Heart left ventricle (tissue), 16 donors: ENCODE measurements around the gene SERINC2. TPM values are rescaled to one million over a fixed set of nuclear protein-coding genes. Genes with fewer than 3 reads are reported as not detected.
"Not testable (repeated sequence)": the region's sequence is repeated elsewhere in the genome, so short reads cannot be mapped to it uniquely, and the experiment has no call there.

ENCODE experiments used
- ATAC-seq, 4 donors: fragments of 200-7000 bp; cut with Tn5 transposase; one replicate each; pipeline ENCODE4 v1.9.1; 2020 to 2022; ENCODE audit warnings: moderate library complexity in 4 of 4, mild to moderate bottlenecking in 3 of 4, moderate number of reproducible peaks in 1 of 4
- DNase-seq, 5 donors: peaks; one replicate each; pipeline ENCODE4 v3.0.0-alpha.2; 2020
- H3K27ac ChIP-seq, 12 donors: fragments of 200-600 bp; sonication (generic) in 4 of 12; one replicate each; pipeline versions ENCODE4 v1.5.0 to v1.8.0; 2016 to 2022; ENCODE audit warnings: mild to moderate bottlenecking in 2 of 12
- H3K27me3 ChIP-seq, 9 donors: fragments of 200-600 bp; sonication (generic) in 2 of 9; one replicate each; pipeline versions ENCODE4 v1.5.1 to v1.8.0; 2016 to 2022; ENCODE audit warnings: mild to moderate bottlenecking in 3 of 9
- H3K36me3 ChIP-seq, 9 donors: fragments of 200-600 bp; sonication (generic) in 2 of 9; one replicate each; pipeline versions ENCODE4 v1.5.0 to v1.8.0; 2018 to 2022; ENCODE audit warnings: mild to moderate bottlenecking in 2 of 9
- H3K4me1 ChIP-seq, 12 donors: fragments of 200-600 bp; sonication (generic) in 4 of 12; one replicate each; pipeline versions ENCODE4 v1.5.0 to v1.8.0; 2016 to 2022; ENCODE audit warnings: mild to moderate bottlenecking in 3 of 12
- H3K4me3 ChIP-seq, 12 donors: fragments of 200-600 bp; sonication (generic) in 4 of 12; one replicate each; pipeline versions ENCODE4 v1.5.0 to v1.8.0; 2017 to 2022; ENCODE audit warnings: mild to moderate bottlenecking in 9 of 12, moderate library complexity in 4 of 12
- H3K9me3 ChIP-seq, 12 donors: fragments of 200-600 bp; sonication (generic) in 4 of 12; one replicate each; pipeline versions ENCODE4 v1.5.0 to v1.8.0; 2016 to 2022; ENCODE audit warnings: mild to moderate bottlenecking in 1 of 12
- CTCF ChIP-seq, 12 donors: fragments of 200-600 bp; sonication (generic) in 4 of 12; IDR thresholded peaks; one replicate each; pipeline versions ENCODE4 v1.5.0 to v1.8.0; 2018 to 2022; ENCODE audit warnings: antibody characterized with exemption in 12 of 12, mild to moderate bottlenecking in 5 of 12
- POLR2A ChIP-seq, 2 donors: fragments of 450-650 bp; IDR thresholded peaks; one replicate each; pipeline ENCODE4 v1.6.1; 2017; ENCODE audit warnings: antibody characterized with exemption in 2 of 2, mild to moderate bottlenecking in 2 of 2, moderate library complexity in 2 of 2
- WGBS, 4 donors: extraction: QIAGEN DNeasy Blood & Tissue Kit in 2 of 4; methylation state at CpG; one replicate each; pipeline versions ENCODE4 v1.1.5 to v1.1.7; 2013 to 2018; 5-methylcytosine and 5-hydroxymethylcytosine counted together
- intact Hi-C, 10 donors: fragments of 100-400 bp; cut with DNase I; formaldehyde crosslinking; loops; one replicate each; pipeline versions ENCODE4 v1.11.1 to v1.14.2; 2022
- polyA plus RNA-seq, 2 donors: library from polyadenylated mRNA; stranded (reverse); fragments of 200-250 nt; gene quantifications; one replicate each; pipeline ENCODE4 v1.2.3, GENCODE V29; 2013
- total RNA-seq, 9 donors: library from RNA; depleted of rRNA in 2 of 9; stranded (reverse); fragments of >200 nt in 2 of 9; fragmentation: NEBNext Ultra II Directional in 3 of 9; extraction: Animal tissue kit (Norgen Biotek cat#: 25700) in 3 of 9; gene quantifications; one replicate each; pipeline versions ENCODE4 v1.1.0 to v1.2.4, GENCODE V29; 2016 to 2023
- donor health status: ischemic (EF 13 %, LVEDD 7.1; RV severe dilation, severe dysfunction).
- donor health status: healthy with polysubstance abuse.
- donor health status: DM: no; HTN: yes; CAD: no.
- donor health status: DM: no; HTN: no; CAD: no.
- donor health status: ischemic (EF 25% LVEDD 6.9; RV normal size, moderate dysfunction).
- donor health status: ischemic (EF 25% LVEDD 5.7; RV mildly dilated, moderate dysfunction).
- donor health status: healthy.
- donor health status: DM: yes; HTN: yes; CAD: no.
- donor health status: ischemic (EF 35%, LVEDD 5.7; RV mildly dilated, moderate dysfunction).
- donor health status: nonischemic (EF 11% LVEDD 7.7; RV severe dilation, severe dysfunction).
- donor health status: DM: yes; HTN: yes; CAD: no.
- donor health status: PGD.
- donor health status: ischemic (EF 29% LVEDD 5.4; RV normal size, mild dysfunction).
- donor health status: nonischemic (EF 23%, LVEDD 6.1; RV moderate dilation, normal function).

Gene SERINC2
- total and polyA plus RNA-seq, 11 donors, result 0.94 to 8.5 (median 2.3) TPM

- H3K27me3 ChIP-seq, result peaks cover 0 to 10% (median 0%) of the 10 kb centered on the region in 9 donors
- H3K27ac ChIP-seq, H3K36me3 ChIP-seq, H3K9me3 ChIP-seq, DNase-seq, H3K4me3 ChIP-seq, H3K4me1 ChIP-seq, intact Hi-C loops, ATAC-seq: not testable (repeated sequence)
- WGBS, 4 donors, result 83 to 97% (median 91%) methylated on average over 1 of the region's 1 CpG
Measured at GRCh38 chr1:31472673-31473072, 59.7 kb downstream of the SERINC2 start.

DNA sequence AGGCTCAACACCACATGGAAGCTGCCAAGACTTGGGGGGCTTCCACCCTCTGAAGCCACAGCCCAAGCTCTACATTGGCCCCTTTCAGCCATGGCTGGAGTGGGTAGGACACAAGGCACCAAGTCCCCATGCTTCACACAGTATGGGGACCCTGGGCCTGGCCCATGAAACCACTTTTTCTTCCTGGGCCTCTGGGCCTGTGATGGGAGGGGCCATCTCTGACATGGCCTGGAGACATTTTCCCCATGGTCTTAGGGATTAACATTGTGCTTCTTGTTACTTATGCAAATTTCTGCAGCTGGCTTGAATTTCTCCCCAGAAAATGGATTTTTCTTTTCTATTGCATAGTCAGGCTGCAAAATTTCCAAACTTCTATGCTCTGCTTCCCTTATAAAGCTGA lies 60.5 kb downstream of the SERINC2 start:
- ATAC-seq, H3K4me1 ChIP-seq, H3K4me3 ChIP-seq, H3K27ac ChIP-seq, H3K36me3 ChIP-seq, DNase-seq, H3K9me3 ChIP-seq, intact Hi-C loops: not testable (repeated sequence)
- H3K27me3 ChIP-seq, result peaks cover 0 to 10% (median 0%) of the 10 kb centered on the region in 9 donors

DNA sequence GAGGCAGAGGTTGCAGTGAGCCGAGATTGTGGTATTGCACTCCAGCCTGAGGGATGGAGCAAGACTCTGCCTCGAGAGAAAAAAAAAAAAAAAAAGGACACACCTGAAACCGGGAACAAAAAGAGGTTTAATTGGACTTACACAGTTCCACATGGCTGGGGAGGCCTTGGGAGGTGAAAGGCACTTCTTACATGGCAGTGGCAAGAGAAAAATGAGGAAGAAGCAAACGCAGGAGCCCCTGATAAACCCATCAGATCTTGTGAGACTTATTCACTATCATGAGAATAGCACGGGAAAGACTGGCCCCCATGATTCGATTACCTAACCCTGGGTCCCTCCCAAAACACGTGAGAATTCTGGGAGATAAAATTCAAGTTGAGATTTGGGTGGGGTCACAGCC lies 61.6 kb downstream of the SERINC2 start:
- H3K4me1 ChIP-seq, DNase-seq, intact Hi-C loops, ATAC-seq, H3K36me3 ChIP-seq, H3K27ac ChIP-seq, H3K9me3 ChIP-seq, H3K4me3 ChIP-seq: not testable (repeated sequence)
- peaks cover 0 to 10% (median 0%) of the 10 kb centered on the region in 9 donors for H3K27me3 ChIP-seq
- 77 to 85% (median 80%) methylated on average over 7 of the region's 7 CpGs for WGBS, 4 donors

GRCh38 chr1:31476891-31477846 lies 64.2 kb downstream of the SERINC2 start:
- DNase-seq, result no peak
- Histone ChIP-seq H3K9me3 (peaks cover 0 to 15% (median 0%) of the 10 kb centered on the region in 12 donors), H3K4me3 (no peak overlapping the region), H3K4me1 (peaks cover 0 to 10% (median 0%) of the 10 kb centered on the region in 12 donors), H3K27ac (no peak overlapping the region), H3K36me3 (no peaks in the 10 kb centered on the region), H3K27me3 (peaks cover 0 to 5% (median 0%) of the 10 kb centered on the region in 9 donors)
- 62 to 86% (median 74%) methylated on average over 10 of the region's 10 CpGs for WGBS, 4 donors
- intact Hi-C loops, result no loop called here
- no peak for TF ChIP-seq POLR2A (IDR thresholded peaks at IDR 0.05)
- no peak for TF ChIP-seq CTCF (IDR thresholded peaks at IDR 0.05)
- ATAC-seq, result no peak

- Histone ChIP-seq H3K4me1 (peaks cover 0 to 17% (median 0%) of the 10 kb centered on the region in 12 donors), H3K4me3 (no peak overlapping the region), H3K27ac (no peak overlapping the region), H3K27me3 (peaks cover 0 to 5% (median 0%) of the 10 kb centered on the region in 9 donors), H3K9me3 (peaks cover 0 to 15% (median 0%) of the 10 kb centered on the region in 12 donors), H3K36me3 (no peaks in the 10 kb centered on the region)
- ATAC-seq (no peak), DNase-seq (no peak)
- no peak for TF ChIP-seq POLR2A (IDR thresholded peaks at IDR 0.05)
- intact Hi-C loops, result no loop called here
- 75 to 87% (median 83%) methylated on average over 2 of the region's 2 CpGs for WGBS, 4 donors
Measured at GRCh38 chr1:31478167-31478566, 65.2 kb downstream of the SERINC2 start.

- Histone ChIP-seq H3K4me3 (no peak overlapping the region), H3K27me3 (peaks cover 0 to 5% (median 0%) of the 10 kb centered on the region in 9 donors), H3K4me1 (peaks cover 0 to 25% (median 0%) of the 10 kb centered on the region in 12 donors), H3K27ac (no peak overlapping the region), H3K36me3 (no peaks in the 10 kb centered on the region), H3K9me3 (peaks cover 0 to 15% (median 0%) of the 10 kb centered on the region in 12 donors)
- TF ChIP-seq CTCF (IDR thresholded peaks at IDR 0.05), result no peak
- intact Hi-C loops, result no loop called here
- WGBS, 4 donors, result 65 to 89% (median 82%) methylated on average over 2 of the region's 2 CpGs
- no peak for DNase-seq
- ATAC-seq, result no peak
Measured at GRCh38 chr1:31479811-31480210, 66.8 kb downstream of the SERINC2 start.

GRCh38 chr1:31480426-31480825 lies 67.4 kb downstream of the SERINC2 start:
- H3K27ac ChIP-seq, intact Hi-C loops, H3K27me3 ChIP-seq, H3K4me3 ChIP-seq, ATAC-seq, H3K36me3 ChIP-seq, DNase-seq: not testable (repeated sequence)
- Histone ChIP-seq H3K4me1 (peaks cover 0 to 25% (median 0%) of the 10 kb centered on the region in 12 donors), H3K9me3 (peaks cover 0 to 15% (median 0%) of the 10 kb centered on the region in 12 donors)
- 71 to 95% (median 83%) methylated on average over 4 of the region's 4 CpGs for WGBS, 4 donors
